A204.1 (cell line): ENCODE measurements around the gene TMBIM6.
"Not testable (repeated sequence)": the region's sequence is repeated elsewhere in the genome, so short reads cannot be mapped to it uniquely, and the experiment has no call there.

Source experiments
- FAIRE-seq: peaks from 2 replicates; lab custom pipeline; 2012; peaks lifted over from hg19 to GRCh38; lab: Jason Lieb, UNC

The TMBIM6 gene

DNA sequence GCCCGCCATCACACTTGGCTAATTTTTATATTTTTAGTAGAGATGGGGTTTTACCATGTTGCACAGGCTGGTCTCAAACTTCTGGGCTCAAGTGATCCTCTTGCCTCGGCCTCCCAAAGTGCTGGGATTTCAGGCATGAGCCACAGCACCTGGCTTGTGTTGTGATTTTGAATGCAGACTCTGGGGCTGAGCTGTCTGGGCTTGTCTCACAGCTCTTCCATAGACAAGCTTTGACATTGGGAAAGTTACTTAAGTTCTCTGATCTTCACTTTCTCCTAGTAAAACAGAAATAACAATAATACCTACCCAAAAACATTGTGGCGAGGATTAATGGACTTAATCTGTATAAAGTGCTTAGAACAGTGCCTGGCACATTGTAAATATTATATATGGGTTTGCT is 36.0 kb downstream of the TMBIM6 start:
- FAIRE-seq = no peak

DNA sequence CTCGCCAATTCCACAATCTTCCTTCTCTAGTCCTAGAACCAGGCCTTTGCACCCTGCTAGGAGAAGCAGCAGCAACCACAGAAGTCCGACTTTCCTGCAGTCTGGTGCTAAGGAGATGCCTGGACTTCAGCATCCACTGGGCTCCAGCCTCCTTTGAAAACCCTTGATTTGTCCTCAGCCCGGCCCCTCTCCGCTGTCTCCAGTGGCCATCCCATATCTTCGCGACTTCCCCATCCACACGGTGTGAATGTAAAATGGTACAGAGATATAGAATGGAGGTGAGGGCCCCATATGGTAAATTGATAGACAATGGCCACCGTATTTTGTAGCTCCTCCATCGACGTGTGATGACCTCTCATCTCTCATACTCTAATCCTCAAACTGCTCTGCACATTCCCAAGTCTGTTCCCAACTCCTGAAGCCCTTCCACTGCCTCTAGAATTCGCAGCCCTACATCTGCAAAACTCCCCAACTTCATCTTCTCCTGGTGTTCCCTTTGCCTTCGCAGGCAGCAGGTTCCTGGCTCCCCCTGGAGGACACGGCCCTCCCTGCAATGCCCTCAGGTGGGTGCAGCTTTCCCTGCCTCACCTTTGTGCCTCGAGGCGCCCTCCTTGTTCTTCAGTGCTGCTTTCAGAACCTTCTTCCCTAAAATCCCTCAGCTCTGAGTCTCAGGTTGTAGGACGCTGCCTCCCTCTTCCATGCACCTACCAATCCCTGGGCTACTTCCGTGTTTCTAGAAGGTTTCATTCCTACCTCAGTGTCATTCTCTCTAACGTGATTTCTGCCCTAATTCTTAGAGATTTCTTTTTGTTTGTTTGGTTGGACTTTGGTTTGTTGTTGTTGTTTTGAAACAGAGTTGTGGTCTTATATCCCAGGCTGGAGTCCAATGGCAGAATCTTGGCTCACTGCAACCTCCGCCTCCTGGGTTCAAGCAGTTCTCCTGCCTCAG is 36.7 kb downstream of the TMBIM6 start:
- FAIRE-seq = no peak

DNA sequence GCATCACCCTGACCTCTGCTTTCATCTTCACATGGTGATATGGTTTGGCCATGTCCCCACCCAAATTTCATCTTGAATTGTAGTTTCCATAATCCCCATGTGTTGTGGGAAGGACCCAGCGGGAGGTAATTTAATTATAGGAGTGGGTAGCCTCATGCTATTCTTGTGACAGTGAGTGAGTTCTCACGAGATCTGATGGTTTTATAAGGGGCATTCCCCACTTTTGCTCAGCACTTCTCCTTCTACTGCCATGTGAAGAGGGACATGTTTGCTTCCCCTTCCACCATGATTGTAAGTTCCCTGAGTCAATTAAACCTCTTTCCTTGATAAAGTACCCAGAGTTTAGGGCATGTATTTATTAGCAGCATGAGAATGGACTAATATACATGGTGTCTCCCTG is 38.2 kb downstream of the TMBIM6 start:
- FAIRE-seq = no peak

DNA sequence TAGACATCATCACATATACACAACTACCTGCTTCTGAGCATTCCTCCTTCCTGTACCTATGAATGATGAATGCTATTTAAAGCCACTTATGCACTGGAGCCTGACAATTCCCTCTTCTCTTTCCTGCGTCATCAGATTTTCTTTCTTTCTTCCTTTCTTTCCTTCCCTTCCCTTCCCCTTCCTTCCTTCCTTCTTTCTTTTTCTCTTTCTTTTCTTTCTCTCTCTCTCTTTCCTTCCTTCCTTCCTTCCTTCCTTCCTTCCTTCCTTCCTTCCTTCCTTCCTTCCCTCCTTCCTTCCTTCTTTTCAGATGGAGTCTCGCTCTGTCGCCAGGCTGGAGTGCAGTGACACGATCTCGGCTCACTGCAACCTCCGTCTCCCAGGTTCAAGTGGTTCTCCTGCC is 39.6 kb downstream of the TMBIM6 start:
- FAIRE-seq = not testable (repeated sequence)

DNA sequence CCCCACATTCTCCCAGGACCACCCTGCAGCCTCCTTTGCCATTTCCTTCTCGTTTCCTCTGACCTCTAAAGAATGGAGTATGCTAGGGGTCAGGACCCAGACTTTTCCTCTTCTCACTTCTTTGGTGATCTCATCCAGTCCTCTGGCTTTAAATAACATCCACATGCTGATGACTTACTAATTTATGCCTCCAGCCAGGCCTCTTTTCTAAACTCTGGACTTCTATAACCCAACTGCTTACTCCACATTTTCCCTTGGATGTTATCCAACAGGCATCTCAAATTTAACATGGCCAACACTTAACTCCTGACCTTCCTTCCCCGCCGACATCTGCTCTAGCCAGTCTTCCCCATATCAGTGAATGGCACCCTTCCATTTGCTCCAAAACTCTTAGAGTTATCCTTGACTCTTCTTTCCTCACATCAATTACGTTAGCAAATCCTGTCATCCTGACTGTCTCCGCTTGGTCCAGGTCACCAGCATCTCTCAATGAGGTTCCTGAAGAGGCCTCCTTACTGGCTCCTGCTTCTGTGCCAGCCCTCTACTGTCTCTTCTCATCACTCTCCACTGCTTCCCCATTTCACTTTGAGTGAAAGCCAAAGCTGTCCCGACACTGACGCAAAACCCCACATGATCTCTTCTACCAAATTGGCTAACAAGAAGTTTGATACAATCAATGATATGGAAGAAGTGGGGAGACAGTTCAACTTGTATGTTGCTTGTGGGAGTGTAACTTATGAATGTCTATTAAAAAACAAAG is 42.7 kb downstream of the TMBIM6 start:
- FAIRE-seq = no peak

DNA sequence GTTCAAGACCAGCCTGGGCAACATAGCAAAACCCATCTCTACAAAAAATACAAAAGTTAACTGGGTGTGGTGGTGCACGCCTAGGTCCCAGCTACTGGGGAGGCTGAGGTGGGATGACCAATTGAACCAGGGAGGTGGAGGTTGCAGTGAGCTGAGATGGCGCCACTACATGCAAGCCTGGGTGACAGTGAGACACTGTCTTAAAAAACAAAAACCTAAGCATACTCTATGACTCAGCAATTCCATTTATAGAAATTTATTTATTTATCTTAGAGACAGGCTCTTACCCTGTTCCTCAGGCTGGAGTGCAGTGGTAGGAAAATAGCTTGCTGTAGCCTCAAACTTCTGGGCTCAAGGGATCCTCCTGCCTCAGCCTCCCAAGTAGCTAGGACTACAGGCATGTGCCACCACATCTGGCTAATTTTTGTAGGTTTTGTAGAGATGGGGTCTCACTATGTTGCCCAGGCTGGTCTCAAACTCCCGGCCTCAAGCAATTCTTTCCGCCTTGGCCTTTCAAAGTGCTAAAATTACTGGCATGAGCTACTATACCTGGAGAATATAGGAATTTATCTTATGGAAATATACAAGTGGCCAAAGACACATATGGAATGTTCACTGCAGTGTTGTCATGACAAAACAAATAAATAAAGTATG is 43.5 kb downstream of the TMBIM6 start:
- no peak for FAIRE-seq

DNA sequence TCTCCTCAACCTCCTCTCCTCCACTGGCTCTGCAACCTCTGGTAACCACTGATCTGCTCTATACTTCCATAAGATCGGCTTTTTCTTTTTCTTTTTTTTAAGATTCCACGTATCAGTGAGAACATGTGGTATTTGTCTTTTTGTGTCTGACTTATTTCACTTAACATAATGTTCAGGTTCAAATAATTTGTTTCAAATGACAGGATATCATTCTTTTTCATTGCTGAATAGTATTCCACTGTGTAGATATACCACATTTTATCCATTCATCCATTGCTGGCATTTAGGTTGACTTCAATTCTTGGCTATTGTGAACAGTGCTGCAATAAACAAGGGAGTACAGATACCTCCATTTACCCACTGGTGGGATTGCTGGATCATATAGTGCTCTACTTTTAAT is 46.3 kb downstream of the TMBIM6 start:
- FAIRE-seq = no peak

DNA sequence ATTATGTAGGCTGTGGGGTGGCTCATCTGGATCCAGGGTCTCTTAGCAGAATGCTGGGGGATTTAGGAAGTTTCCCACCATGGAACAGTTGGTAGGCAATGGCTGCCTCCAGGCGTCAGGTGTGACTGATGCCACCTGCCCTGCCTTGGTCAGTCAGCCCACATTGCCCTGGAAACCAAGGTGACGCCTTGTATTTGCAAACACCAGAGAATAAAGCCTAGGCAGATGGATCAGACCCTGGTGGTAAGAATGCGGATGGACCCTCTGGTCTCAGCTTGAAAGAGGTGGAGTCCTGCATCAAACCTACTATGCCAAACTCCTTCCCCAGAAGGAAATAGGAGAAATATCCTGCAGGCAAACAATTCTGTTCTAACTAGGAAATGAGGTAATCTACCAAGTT is 48.6 kb downstream of the TMBIM6 start:
- FAIRE-seq = no peak

DNA sequence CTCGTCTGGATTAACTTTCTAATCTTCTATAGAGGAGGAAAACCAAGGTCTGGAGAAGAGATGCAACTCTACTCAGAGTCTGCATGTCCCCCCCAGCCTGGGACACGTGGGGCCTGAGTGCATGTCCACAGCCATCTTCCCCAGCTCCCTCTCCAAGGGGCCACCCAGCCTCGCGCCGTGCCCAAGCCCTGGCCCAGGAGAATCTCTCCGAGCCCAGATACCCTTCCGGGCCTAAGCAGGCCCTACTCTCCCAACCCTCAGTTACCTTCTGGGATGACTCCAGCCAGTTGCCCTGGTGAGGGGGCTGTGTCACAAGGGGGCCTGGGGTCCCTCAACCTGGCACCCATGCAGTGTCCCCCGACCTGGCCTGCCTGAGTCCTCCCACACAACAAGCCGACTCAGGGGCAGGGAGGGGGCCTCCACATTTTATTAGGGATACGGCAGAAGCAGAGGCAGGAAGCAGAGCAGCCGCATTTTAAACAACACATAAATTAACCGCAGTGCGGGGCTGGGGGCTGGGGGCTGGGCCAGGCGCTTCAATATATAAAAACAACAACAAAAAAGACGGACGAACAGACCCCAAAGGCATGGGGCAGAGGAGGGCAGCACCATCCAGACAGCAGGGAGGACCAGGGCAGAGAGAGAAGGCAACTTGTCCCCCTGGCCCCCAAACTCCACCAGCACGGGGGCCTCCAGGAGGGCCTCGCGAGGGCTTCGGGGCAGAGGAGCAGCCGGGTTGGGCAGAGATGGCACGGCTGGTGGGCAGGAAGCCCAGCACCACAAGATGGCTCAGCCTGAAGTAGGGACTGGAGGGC is 49.6 kb downstream of the TMBIM6 start:
- FAIRE-seq = no peak

DNA sequence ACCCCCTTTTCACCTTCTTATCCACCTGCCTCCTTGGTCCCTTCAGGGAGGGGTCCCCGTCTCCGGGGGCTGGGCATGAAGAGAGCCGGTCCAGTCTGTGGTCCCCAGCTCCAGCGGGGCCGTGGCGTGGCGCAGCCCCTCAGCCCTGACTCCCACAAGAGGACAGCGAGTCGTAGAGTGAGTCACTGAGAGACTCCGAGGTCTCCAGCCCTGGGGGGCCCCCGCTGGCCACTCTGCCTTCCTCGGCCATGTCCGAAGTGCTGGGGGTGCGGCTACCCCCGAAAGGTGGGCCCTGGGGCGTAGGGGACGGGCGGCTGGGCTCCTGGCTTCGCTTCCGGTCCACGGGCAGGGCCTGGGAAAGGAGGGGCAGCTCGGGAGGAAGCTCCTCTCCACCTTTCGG is 50.3 kb downstream of the TMBIM6 start:
- no peak for FAIRE-seq

DNA sequence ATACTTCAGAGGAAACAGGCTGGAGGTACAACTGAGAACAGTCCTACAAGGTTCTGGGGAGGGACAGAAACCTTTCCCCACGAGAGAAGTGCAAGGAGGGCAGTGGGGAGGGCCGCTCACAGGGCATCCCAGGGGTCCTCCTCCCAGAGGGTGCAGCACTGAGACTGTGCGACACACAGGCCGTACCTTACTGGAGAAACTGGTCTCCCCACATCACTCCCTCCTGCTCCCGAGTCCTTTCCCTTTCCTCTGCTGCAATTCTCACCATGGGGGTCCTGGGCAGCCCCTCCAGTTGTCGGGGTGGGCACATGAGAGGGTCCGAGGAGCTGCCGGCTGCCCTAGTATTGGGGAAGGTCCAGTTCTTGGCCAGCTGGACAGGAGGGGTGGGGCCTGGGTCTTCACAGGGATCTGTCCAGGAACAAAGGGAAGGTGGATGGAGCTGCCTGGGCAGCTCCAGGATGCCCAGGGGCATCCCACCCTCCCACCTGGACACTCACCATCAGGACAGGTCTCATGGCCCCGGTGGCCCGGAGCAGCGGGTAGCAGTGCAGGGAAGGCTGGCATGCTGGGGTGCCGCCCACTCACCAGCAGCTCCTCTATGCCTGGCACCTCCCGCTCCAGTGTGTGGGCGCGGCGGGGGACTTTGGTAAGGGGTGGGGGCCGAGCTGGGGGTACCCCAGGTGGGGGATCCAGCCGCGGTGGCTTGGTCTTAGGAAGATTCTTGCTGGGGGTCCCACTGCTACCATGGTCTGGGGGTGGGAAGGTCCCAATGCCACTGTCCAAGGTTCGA is 51.0 kb downstream of the TMBIM6 start:
- no peak for FAIRE-seq

DNA sequence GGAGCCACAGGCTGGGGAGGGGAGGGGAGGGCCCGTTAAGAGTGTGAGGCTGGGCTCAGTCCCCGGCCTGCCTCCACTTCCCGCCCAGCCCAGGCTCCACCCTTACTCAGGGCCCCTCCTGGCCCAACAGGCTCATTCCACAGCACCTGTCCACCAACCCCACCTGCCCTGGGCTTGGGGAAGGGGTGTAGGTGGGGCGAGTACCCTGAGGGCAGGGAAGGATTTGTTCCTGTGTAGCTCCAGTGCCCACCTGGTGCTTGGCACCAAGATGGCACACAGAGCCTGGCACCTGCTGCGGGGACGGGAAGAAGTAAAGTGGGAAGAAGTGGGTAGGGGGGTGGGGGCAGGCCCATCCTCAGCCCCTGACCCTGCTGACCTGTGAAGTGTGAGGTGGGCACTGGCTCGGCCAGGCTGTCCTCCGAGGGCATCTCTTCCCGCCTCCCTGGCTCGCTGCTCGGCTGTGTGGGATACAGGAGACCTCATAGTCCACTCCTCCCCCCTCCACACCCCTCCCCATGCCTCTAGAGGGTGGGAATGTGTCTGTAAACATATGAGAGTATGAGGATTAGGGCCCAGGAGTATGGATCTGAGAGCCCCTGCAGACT is 51.7 kb downstream of the TMBIM6 start:
- FAIRE-seq = no peak

DNA sequence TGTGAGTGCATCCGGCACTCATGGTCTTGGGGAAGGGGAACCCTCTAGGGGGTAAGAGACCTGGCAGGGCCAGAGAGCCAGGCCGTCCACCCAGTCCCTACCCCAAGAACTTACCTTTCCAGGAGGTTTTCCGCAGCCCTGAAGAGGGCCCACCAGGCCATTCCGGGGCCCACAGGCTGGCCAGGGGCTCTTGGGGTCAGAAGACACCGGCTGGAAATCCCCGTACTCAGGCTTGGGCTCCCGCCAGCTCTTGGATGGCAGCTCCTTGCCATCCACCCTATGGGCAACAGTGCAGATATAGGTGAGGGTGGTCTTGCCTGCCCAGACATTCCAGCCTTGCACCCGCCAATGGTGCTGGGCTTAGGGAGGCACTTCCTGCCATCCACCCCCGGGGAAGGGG is 52.3 kb downstream of the TMBIM6 start:
- FAIRE-seq = no peak

DNA sequence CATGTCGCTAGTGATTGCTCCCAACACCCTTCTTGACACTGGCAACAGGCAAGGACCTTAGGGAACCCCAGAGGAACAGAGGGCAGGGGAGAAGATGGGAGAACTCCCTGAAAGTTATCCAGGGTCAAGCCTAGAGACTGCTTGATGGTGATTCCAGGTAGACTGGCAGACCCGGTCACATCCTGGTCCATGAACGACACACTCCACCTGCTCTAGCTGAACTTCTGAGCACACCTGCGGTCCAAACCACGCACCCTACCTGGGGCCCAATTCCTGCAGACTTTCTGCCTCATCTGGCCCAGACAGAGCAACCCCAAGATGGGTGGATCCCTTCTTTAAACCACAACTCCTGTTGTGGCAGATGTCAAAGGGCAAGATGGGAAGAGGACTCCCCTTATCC is 52.7 kb downstream of the TMBIM6 start:
- FAIRE-seq = no peak

DNA sequence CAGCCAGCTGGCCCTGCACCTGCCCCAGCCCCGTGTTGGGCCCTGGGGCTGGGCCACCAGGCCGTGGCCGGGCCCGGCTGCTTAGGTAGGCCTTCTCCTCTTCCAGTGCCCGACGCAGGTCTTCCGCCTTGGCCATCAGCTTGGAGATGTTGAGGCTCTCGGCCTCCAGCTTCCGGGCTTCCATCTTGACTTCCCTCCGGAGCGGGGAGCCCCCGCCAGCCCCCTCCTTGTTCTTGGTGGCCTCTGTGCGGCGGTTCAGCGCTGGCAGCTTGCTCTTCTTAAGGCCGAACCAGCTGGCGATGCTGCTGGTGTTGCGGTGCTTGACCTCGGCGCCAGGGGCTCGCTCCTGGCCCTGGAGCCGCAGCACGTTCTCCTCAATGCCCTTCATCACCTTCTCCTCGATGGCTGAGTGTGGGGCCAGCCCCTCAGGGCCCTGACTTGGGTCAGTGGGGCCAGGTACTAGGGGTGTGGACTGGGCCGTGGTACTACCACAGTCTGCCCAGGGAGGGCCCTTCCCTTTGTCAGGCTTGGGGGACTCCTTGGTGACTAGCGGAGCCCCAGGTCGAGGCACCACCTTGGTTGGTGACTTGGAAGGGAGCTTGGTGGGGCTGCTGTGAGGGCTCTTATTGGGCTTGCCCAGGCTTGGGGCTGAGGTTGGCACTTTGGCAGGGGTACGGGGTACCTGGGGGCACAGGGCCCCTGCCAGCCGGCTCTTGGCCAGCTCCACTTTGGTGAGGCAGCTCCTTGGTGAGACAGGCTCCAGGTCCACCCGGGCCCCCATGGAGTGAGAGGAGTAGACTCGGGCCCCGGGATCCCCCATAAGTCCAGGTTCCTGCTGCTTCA is 53.7 kb downstream of the TMBIM6 start:
- FAIRE-seq = no peak

DNA sequence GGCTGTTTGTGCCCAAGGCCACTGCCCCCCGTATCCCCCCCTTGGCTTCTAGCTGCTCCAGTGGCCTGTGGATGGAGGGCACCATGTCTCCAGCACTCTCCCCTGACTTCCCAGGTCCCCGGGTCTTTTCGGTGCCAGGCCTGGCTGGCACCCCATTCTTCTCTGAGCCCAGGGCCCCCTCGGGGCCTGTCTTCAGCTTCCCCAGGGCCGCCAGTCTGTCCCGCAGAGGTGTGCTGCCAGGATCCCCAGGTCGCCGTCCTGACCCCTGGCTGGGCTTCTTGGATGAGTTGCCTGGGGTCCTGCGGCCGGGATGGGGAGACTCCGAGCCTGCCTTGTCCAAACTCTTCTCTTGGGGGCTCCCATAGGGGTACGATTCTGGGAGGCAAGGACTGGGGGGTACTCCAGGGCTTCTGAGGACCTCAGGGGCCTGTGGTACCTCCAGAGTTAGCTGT is 54.3 kb downstream of the TMBIM6 start:
- no peak for FAIRE-seq

DNA sequence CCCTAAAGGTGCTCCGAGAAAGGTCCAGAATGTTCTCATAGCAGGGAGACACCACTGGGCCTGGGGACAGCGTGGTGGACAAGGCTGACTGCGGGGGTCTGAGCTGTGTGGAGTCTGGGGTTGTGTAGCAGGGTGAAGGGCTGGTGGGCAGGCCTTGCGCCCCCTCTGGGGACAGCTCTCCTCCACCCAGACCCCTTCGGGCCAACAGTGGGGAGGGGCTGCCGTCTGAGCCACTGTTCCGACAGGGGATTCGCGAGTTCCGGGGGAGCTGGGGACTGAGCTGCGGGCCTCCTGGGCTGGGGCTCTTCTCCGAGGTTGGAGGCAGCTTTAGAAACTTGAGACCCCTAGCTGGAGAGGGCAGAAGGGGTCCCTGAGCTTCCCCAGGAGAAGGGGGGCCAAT is 54.8 kb downstream of the TMBIM6 start:
- no peak for FAIRE-seq

DNA sequence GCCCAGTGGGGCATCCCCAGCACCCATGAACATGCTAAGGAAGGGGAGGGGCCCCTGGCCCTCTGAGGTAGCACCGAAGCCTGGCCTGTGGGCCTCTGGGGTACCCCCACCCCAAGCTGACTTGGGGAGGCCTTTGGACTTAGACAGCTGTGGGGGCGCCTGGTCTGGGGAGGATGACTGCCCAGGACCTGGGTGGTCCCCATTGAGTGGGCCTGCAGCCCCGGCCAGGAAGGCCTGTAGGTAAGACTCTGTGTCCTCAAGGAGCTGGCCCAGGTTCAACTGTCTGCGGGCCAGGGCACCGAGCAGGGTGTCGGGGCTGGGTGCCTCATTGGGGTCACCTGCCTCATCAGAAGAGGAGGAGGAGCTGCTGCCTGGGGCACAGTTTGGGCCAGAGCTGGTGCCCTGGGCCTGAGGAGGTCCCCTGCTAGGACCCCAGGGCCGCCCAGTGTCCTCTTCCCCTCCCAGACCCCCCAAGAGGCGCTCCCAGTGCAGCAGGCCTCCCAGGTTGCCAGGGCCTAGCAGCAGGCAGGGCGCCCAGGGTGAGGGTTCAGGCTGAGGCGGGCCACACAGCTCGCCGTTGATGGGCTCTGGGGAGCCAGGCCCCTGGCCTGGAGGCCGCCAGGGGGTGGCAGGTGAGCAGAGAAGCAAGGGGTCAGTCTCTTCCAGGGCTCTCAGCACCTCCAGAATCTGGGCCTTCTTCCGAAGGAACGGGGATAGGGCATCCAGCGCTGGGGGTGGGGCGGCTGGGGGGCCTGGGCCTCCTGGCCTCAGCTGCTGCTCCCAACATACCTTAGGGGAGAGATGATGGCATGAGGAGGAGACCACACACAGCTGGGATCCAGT is 55.5 kb downstream of the TMBIM6 start:
- FAIRE-seq = no peak

DNA sequence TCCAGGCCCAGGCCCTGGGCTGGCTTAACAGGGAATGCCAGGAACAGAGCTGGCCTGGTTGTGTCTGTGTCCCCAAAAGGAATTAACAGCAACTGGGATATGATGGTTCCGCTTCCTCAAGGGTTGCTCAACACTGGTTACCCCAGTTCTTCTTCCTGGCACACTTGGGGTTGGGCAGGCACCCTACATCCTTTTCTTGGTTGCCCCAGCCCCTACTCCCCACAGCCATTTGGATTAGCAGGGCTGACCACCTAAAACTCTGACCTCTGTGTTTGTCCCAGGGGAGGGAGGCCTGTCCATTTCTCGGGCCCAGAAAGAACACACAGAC is 56.1 kb downstream of the TMBIM6 start:
- no peak for FAIRE-seq
